Measurements from ENCODE around the gene IRGM. TPM values are rescaled to one million over a fixed set of nuclear protein-coding genes. Genes with fewer than 3 reads are reported as not detected.

The IRGM gene
- total and polyA plus RNA-seq, 2 of the 8 experiments (the other 6 are each of a cell fraction or from before 2014, with no cell fraction given): 0.11 TPM; not detected in 1

DNA sequence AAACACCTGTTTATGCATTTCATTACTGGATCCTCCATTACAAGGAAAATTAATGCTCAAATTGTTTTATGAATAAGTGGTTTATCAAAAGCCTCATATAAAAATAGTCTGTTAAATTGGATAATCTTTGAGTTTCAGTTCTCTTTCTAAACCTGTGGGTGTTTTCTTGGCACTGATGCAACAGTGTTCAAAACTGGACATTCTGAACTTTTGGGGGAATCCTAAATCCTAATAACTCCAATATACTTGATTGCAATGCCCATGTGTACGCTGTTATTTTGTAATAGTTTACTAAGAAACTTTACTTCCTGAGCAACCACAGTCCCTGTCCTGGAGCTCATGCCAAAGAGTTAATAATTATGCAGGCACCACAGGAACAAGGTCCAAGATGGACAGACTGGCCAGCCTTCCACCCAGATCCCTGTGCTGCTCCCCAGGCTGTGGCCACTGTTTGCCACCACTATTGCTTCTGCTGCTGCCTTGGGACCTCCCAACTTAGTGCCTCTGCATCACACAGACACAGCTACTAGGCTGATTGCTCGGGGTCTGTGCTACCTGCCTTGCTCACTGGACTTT is 14.0 kb downstream of the IRGM start (continued):
- no peak for TF ChIP-seq NRF1 (IDR thresholded peaks at IDR 0.05; ENCODE audit: low read depth, low read length)
- TF ChIP-seq, protein P1, sequence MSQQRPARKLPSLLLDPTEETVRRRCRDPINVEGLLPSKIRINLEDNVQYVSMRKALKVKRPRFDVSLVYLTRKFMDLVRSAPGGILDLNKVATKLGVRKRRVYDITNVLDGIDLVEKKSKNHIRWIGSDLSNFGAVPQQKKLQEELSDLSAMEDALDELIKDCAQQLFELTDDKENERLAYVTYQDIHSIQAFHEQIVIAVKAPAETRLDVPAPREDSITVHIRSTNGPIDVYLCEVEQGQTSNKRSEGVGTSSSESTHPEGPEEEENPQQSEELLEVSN (IDR thresholded peaks at IDR 0.05): no peak

Data from H1 (cell line).